ENCODE data around the gene NCAM1.

GRCh38 chr11:113324250-113324649, 363.0 kb downstream of the NCAM1 start:
- no peak for TF ChIP-seq CTCF (IDR thresholded peaks at IDR 0.05; ENCODE audit: low read length)
- no peak for TF ChIP-seq EZH2 (optimal IDR thresholded peaks at IDR 0.05; ENCODE audit: low read depth, low read length)
